ENCODE measurements around the gene USP13.

USP13 gene

DNA sequence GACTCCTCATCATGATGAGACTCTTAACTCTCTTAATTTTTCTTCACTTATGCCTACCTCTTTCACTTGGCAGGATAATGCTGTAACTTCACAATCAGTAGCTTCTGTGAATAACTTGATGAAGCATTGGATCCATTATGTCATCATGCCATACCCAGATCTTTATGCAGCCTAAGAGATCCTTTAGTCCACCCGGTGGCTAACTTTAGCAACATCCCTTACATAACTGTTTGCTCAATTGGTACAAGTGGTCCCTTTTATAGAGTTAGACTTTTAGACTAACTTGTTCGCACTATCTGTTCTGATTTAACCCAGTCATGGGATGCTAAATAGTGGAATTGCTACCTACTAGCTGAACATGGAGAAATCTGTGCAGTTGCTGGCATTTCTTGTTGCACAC is 184.5 kb downstream of the USP13 start:
- no peak overlapping the region for H3K9ac ChIP-seq (ENCODE audit: low read length)
- no peaks in the 10 kb centered on the region for H3K79me2 ChIP-seq (ENCODE audit: low read length)
- H3K4me3 ChIP-seq (ENCODE audit: low read length) = no peak overlapping the region
- no peaks in the 10 kb centered on the region for H3K4me1 ChIP-seq (ENCODE audit: low read length)
- H3K27me3 ChIP-seq (ENCODE audit: low read depth, low read length) = no peaks in the 10 kb centered on the region
- TF ChIP-seq, protein P1, sequence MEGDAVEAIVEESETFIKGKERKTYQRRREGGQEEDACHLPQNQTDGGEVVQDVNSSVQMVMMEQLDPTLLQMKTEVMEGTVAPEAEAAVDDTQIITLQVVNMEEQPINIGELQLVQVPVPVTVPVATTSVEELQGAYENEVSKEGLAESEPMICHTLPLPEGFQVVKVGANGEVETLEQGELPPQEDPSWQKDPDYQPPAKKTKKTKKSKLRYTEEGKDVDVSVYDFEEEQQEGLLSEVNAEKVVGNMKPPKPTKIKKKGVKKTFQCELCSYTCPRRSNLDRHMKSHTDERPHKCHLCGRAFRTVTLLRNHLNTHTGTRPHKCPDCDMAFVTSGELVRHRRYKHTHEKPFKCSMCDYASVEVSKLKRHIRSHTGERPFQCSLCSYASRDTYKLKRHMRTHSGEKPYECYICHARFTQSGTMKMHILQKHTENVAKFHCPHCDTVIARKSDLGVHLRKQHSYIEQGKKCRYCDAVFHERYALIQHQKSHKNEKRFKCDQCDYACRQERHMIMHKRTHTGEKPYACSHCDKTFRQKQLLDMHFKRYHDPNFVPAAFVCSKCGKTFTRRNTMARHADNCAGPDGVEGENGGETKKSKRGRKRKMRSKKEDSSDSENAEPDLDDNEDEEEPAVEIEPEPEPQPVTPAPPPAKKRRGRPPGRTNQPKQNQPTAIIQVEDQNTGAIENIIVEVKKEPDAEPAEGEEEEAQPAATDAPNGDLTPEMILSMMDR (IDR thresholded peaks at IDR 0.05; ENCODE audit: low read depth, low read length) = no peak
- TF ChIP-seq EZH2phosphoT487 (IDR thresholded peaks at IDR 0.05; ENCODE audit: low read depth) = no peak
- H3K4me2 ChIP-seq (ENCODE audit: low read length) = no peak overlapping the region
- H4K20me1 ChIP-seq (ENCODE audit: insufficient read depth, low read length) = no peaks in the 10 kb centered on the region
- no peak overlapping the region for H2AFZ ChIP-seq (ENCODE audit: low read depth, low read length)
- H3K36me3 ChIP-seq (replicated peaks; ENCODE audit: low read depth, low read length) = no peaks in the 10 kb centered on the region
- no peak overlapping the region for H3K27ac ChIP-seq (ENCODE audit: low read length)
- H3K9me3 ChIP-seq (ENCODE audit: insufficient read depth, low read length) = no peaks in the 10 kb centered on the region

Measured in OCI-LY3 (cell line).